A549 (cell line): ENCODE results near the gene CCSER1. TPM values are rescaled to one million over a fixed set of nuclear protein-coding genes. Genes with fewer than 3 reads are reported as not detected.

ENCODE experiments used
- ATAC-seq, 2 experiments: fragments of 200-7000 bp in 1 of 2; fragments of >200 bp in 1 of 2; cut with Nextera tagmentation in 1 of 2; cut with Tn5 transposase in 1 of 2; 3 replicates each; pipeline versions ENCODE4 v1.8.0 to v1.9.1; 2018 to 2020; ENCODE audit warnings: mild to moderate bottlenecking in 1 of 2, moderate library complexity in 1 of 2
- CTCF ChIA-PET: fragments of 300-600 bp; sonication (Branson Sonifier 250); formaldehyde crosslinking; extraction: SDS; loops from one replicate; lab custom pipeline; 2021; ENCODE audit warnings: antibody characterized with exemption, inconsistent platforms; lab: Yijun Ruan, JAX
- POLR2A ChIA-PET: fragments of 350-600 bp; formaldehyde crosslinking; extraction: SDS; loops from one replicate; lab custom pipeline; 2021; ENCODE audit warnings: antibody characterized with exemption, inconsistent platforms; lab: Yijun Ruan, JAX
- DNase-seq, 2 experiments: peaks; one replicate each; pipeline versions ENCODE4 v3.0.0 to v3.0.0-alpha.2; 2011 to 2016; ENCODE audit warnings: low read depth in 1 of 2, low spot score in 1 of 2
- FAIRE-seq: peaks from 2 replicates; lab custom pipeline; 2011; peaks lifted over from hg19 to GRCh38; lab: Jason Lieb, UNC
- H3K27ac ChIP-seq, 2 experiments: fragments of >200 bp; sonication (Bioruptor Twin); formaldehyde crosslinking; 3 replicates each; pipeline ENCODE4 v1.5.1; 2016 to 2017
- H3K4me1 ChIP-seq: fragments of >200 bp; sonication (Bioruptor Twin); formaldehyde crosslinking; 3 replicates; pipeline ENCODE4 v1.6.1; 2016
- H3K4me2 ChIP-seq: fragments of >200 bp; sonication (Bioruptor Twin); formaldehyde crosslinking; 3 replicates; pipeline ENCODE4 v1.6.1; 2016
- H3K4me3 ChIP-seq: fragments of >200 bp; sonication (Bioruptor Twin); formaldehyde crosslinking; 3 replicates; pipeline ENCODE4 v1.5.1; 2016
- H3K9me3 ChIP-seq: fragments of >200 bp; sonication (Bioruptor Twin); formaldehyde crosslinking; 3 replicates; pipeline ENCODE4 v1.6.1; 2016
- CHD2 ChIP-seq: fragments of 150-350 bp; IDR thresholded peaks from 2 replicates; pipeline ENCODE4 v1.6.1; 2014; ENCODE audit warnings: low read length; ENCODE audit not compliant: partially characterized antibody
- CHD4 ChIP-seq: fragments of 200-600 bp; sonication (generic); IDR thresholded peaks from 2 replicates; pipeline ENCODE4 v1.6.1; 2016; ENCODE audit warnings: antibody characterized with exemption, mild to moderate bottlenecking, borderline replicate concordance
- HEYL ChIP-seq: fragments of 250-450 bp; sonication (Bioruptor Pico); IDR thresholded peaks from 2 replicates; pipeline ENCODE4 v1.8.0; 2021; ENCODE audit warnings: mild to moderate bottlenecking, moderate library complexity
- HOXA7 ChIP-seq: fragments of 250-450 bp; sonication (Bioruptor Pico); IDR thresholded peaks from 2 replicates; pipeline ENCODE4 v1.5.0; 2020; ENCODE audit warnings: mild to moderate bottlenecking, moderate library complexity
- KDM5A ChIP-seq: fragments of 200-600 bp; sonication (generic); IDR thresholded peaks from 2 replicates; pipeline ENCODE4 v1.6.1; 2016; ENCODE audit warnings: antibody characterized with exemption, mild to moderate bottlenecking
- MAZ ChIP-seq: fragments of 150-350 bp; IDR thresholded peaks from 2 replicates; pipeline ENCODE4 v1.6.1; 2014; ENCODE audit warnings: antibody characterized with exemption, low read depth, low read length, borderline replicate concordance
- NPAS2 ChIP-seq: fragments of 250-450 bp; sonication (Bioruptor Pico); IDR thresholded peaks from 2 replicates; pipeline ENCODE4 v1.8.0; 2022; ENCODE audit warnings: mild to moderate bottlenecking, moderate library complexity, borderline replicate concordance
- POLR2AphosphoS2 ChIP-seq: conservative IDR thresholded peaks from 2 replicates; pipeline ENCODE4 v1.6.1; 2012; ENCODE audit warnings: low read length, improper control_type of control experiment, inconsistent platforms
- SMC3 ChIP-seq: fragments of >200 bp; sonication (Bioruptor Twin); formaldehyde crosslinking; IDR thresholded peaks from 3 replicates; pipeline ENCODE4 v1.6.1; 2018; ENCODE audit warnings: inconsistent platforms
- ZNF302 ChIP-seq: fragments of 250-450 bp; sonication (Bioruptor Pico); IDR thresholded peaks from 2 replicates; pipeline ENCODE4 v1.9.0; 2021; ENCODE audit warnings: inconsistent platforms, mild to moderate bottlenecking, moderate library complexity
- WGBS: methylation state at CpG from one replicate; pipeline ENCODE4 v1.1.6; 2017; ENCODE audit errors: missing lambda C conversion rate; 5-methylcytosine and 5-hydroxymethylcytosine counted together
- polyA plus RNA-seq, 4 experiments: library from polyadenylated mRNA; depleted of rRNA in 3 of 4; stranded (reverse); fragments of >200 nt; fragmentation: RNase III in 1 of 4; extraction: RNeasy Plus Mini Kit Qiagen cat#74134 plus additional on column Dnase treatment in 1 of 4; gene quantifications; 2 replicates in 3 of 4; 3 replicates in 1 of 4; pipeline ENCODE4 v1.2.3, GENCODE V29; 2011 to 2017
- TF ChIP-seq, protein P1 (sequence below): fragments of 200-600 bp; sonication (generic); IDR thresholded peaks from 2 replicates; pipeline ENCODE4 v1.6.1; 2016; ENCODE audit warnings: antibody characterized with exemption, mild to moderate bottlenecking, moderate library complexity
- TF ChIP-seq, protein P2 (sequence below): fragments of 250-450 bp; sonication (Bioruptor Pico); IDR thresholded peaks from 2 replicates; pipeline ENCODE4 v1.5.0; 2020; ENCODE audit warnings: low read depth, mild to moderate bottlenecking, moderate library complexity
- TF ChIP-seq, protein P3 (sequence below): IDR thresholded peaks from 2 replicates; pipeline ENCODE4 v1.6.1; 2012
- TF ChIP-seq, protein P4 (sequence below): IDR thresholded peaks from 2 replicates; pipeline ENCODE4 v1.6.1; 2012
- TF ChIP-seq, protein P5 (sequence below): fragments of >200 bp; sonication (Bioruptor Twin); formaldehyde crosslinking; IDR thresholded peaks from 3 replicates; pipeline ENCODE4 v1.5.1; 2016

The CCSER1 gene
- polyA plus RNA-seq, 2 of the 4 experiments (the other 2 are of a cell fraction): 0.06 TPM; not detected in 1

DNA sequence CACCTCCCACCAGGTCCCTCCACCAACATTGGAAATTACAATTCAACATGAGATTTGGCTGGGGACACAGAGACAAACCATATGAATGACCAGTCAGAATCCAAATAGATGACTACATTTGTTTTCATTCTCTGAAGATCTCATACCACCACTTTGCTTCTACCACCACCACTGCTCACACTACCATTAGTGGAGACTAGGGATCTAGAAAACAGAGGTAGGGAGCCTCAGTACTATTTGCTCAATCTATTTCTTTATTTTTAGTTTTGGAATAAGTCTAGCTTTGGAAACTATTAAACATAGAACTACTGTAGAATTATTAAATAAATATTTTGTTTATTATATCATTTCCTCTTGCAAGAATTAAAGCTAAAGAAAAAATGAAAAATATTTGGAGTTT is 727.9 kb downstream of the CCSER1 start (continued):
- TF ChIP-seq, protein P1, sequence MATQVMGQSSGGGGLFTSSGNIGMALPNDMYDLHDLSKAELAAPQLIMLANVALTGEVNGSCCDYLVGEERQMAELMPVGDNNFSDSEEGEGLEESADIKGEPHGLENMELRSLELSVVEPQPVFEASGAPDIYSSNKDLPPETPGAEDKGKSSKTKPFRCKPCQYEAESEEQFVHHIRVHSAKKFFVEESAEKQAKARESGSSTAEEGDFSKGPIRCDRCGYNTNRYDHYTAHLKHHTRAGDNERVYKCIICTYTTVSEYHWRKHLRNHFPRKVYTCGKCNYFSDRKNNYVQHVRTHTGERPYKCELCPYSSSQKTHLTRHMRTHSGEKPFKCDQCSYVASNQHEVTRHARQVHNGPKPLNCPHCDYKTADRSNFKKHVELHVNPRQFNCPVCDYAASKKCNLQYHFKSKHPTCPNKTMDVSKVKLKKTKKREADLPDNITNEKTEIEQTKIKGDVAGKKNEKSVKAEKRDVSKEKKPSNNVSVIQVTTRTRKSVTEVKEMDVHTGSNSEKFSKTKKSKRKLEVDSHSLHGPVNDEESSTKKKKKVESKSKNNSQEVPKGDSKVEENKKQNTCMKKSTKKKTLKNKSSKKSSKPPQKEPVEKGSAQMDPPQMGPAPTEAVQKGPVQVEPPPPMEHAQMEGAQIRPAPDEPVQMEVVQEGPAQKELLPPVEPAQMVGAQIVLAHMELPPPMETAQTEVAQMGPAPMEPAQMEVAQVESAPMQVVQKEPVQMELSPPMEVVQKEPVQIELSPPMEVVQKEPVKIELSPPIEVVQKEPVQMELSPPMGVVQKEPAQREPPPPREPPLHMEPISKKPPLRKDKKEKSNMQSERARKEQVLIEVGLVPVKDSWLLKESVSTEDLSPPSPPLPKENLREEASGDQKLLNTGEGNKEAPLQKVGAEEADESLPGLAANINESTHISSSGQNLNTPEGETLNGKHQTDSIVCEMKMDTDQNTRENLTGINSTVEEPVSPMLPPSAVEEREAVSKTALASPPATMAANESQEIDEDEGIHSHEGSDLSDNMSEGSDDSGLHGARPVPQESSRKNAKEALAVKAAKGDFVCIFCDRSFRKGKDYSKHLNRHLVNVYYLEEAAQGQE: no peak
- TF ChIP-seq CHD4 (no peak), KDM5A (no peak), ZNF302 (CRISPR knock-in tag) (no peak), SMC3 (no peak), NPAS2 (CRISPR knock-in tag) (no peak)
- TF ChIP-seq, protein P2, sequence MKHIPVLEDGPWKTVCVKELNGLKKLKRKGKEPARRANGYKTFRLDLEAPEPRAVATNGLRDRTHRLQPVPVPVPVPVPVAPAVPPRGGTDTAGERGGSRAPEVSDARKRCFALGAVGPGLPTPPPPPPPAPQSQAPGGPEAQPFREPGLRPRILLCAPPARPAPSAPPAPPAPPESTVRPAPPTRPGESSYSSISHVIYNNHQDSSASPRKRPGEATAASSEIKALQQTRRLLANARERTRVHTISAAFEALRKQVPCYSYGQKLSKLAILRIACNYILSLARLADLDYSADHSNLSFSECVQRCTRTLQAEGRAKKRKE: no peak
- TF ChIP-seq, protein P3, sequence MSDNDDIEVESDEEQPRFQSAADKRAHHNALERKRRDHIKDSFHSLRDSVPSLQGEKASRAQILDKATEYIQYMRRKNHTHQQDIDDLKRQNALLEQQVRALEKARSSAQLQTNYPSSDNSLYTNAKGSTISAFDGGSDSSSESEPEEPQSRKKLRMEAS: no peak

DNA sequence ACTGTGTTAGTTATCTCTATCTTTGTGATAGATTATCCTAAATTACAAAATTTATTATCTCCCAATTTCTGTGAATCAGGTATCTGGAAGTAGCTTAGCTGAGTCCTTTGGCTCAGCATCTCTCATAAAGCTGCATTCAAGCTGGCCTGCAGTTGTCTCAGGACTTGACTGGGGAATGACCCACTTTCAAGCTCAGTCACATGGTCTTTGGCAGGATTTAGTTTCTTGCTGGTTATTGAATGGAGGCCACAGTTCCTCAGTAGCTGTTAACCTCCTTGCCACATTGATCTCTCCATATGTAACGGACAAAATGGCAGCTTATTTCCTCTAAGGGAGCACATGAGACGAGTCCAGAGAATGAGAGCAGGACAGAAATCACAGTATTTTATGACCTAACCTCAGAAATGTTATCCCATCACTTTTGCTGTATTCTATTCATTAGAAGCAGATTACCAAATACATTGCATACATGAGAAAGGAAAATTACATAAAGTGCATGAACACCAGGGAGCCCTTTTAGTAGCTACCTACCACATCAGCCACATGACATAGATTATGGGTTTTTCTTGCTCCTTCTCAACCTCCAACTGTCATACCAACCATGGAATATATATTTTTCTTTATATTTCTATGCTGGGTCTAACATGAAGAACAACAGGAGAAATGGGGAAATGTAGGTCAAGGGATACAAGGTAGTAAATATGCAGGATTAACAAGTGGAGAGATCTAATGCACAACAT is 730.1 kb downstream of the CCSER1 start:
- ChIA-PET CTCF (no interaction called here), POLR2A (no interaction called here)
- H3K9me3 ChIP-seq: no peaks in the 10 kb centered on the region
- no peak for ATAC-seq
- no peak for TF ChIP-seq POLR2AphosphoS2
- TF ChIP-seq, protein P4, sequence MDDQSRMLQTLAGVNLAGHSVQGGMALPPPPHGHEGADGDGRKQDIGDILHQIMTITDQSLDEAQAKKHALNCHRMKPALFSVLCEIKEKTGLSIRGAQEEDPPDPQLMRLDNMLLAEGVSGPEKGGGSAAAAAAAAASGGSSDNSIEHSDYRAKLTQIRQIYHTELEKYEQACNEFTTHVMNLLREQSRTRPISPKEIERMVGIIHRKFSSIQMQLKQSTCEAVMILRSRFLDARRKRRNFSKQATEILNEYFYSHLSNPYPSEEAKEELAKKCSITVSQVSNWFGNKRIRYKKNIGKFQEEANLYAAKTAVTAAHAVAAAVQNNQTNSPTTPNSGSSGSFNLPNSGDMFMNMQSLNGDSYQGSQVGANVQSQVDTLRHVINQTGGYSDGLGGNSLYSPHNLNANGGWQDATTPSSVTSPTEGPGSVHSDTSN: no peak
- TF ChIP-seq MAZ: no peak
- TF ChIP-seq CHD2: no peak
- TF ChIP-seq, protein P1: no peak
- TF ChIP-seq HEYL (CRISPR knock-in tag): no peak
- TF ChIP-seq HOXA7 (CRISPR knock-in tag): no peak
- TF ChIP-seq, protein P5, sequence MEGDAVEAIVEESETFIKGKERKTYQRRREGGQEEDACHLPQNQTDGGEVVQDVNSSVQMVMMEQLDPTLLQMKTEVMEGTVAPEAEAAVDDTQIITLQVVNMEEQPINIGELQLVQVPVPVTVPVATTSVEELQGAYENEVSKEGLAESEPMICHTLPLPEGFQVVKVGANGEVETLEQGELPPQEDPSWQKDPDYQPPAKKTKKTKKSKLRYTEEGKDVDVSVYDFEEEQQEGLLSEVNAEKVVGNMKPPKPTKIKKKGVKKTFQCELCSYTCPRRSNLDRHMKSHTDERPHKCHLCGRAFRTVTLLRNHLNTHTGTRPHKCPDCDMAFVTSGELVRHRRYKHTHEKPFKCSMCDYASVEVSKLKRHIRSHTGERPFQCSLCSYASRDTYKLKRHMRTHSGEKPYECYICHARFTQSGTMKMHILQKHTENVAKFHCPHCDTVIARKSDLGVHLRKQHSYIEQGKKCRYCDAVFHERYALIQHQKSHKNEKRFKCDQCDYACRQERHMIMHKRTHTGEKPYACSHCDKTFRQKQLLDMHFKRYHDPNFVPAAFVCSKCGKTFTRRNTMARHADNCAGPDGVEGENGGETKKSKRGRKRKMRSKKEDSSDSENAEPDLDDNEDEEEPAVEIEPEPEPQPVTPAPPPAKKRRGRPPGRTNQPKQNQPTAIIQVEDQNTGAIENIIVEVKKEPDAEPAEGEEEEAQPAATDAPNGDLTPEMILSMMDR: no peak
- DNase-seq: no peak
- no peak for FAIRE-seq
- WGBS: 40% methylated on average over 2 of the region's 2 CpGs
- H3K4me3 ChIP-seq: no peak overlapping the region
- H3K27ac ChIP-seq: no peak overlapping the region
- no peak overlapping the region for H3K4me2 ChIP-seq
- no peaks in the 10 kb centered on the region for H3K4me1 ChIP-seq
